MCF 10A (cell line): ENCODE measurements around the gene NUDCD3. TPM values are rescaled to one million over a fixed set of nuclear protein-coding genes. Genes with fewer than 3 reads are reported as not detected.

Experiments used
- BruUV-seq: library from RNA; stranded (reverse); fragments of 400-500 nt; replicated peaks from 2 replicates; lab custom pipeline; 2021; lab: Mats Ljungman, UMichigan
- CTCF ChIA-PET: fragments of 300-600 bp; sonication (Branson Sonifier 250); formaldehyde crosslinking; extraction: SDS; loops from one replicate; lab custom pipeline; 2021; ENCODE audit warnings: antibody characterized with exemption, inconsistent platforms; lab: Yijun Ruan, JAX
- POLR2A ChIA-PET: fragments of 300-600, 350-650 bp; sonication (Branson Sonifier 250); formaldehyde crosslinking; extraction: SDS; loops from one replicate; lab custom pipeline; 2020; ENCODE audit warnings: antibody characterized with exemption, inconsistent platforms; lab: Yijun Ruan, JAX
- DNase-seq: peaks from one replicate; pipeline ENCODE4 v3.0.0-alpha.2; 2018; ENCODE audit not compliant: unreplicated experiment
- H3K27ac Mint-ChIP-seq: one replicate; pipeline ENCODE4 v1.8.0; 2022; ENCODE audit warnings: mild to moderate bottlenecking, low read depth, mixed read lengths; ENCODE audit not compliant: unreplicated experiment
- H3K27me3 Mint-ChIP-seq: one replicate; pipeline ENCODE4 v1.8.0; 2022; ENCODE audit warnings: mixed read lengths; ENCODE audit not compliant: insufficient read depth, unreplicated experiment
- H3K36me3 Mint-ChIP-seq: one replicate; pipeline ENCODE4 v1.8.0; 2022; ENCODE audit warnings: mild to moderate bottlenecking, moderate library complexity, mixed read lengths; ENCODE audit not compliant: insufficient read depth, unreplicated experiment
- H3K4me1 Mint-ChIP-seq: one replicate; pipeline ENCODE4 v1.8.0; 2022; ENCODE audit warnings: mixed read lengths; ENCODE audit not compliant: insufficient read depth, unreplicated experiment
- H3K4me3 Mint-ChIP-seq: one replicate; pipeline ENCODE4 v1.8.0; 2022; ENCODE audit warnings: mild to moderate bottlenecking, moderate library complexity, mixed read lengths; ENCODE audit not compliant: unreplicated experiment
- H3K9me3 Mint-ChIP-seq: one replicate; pipeline ENCODE4 v1.8.0; 2022; ENCODE audit warnings: mixed read lengths; ENCODE audit not compliant: unreplicated experiment
- CTCF ChIP-seq: fragments of 200-600 bp; IDR thresholded peaks from one replicate; pipeline ENCODE4 v1.8.0; 2022; ENCODE audit warnings: antibody characterized with exemption, mild to moderate bottlenecking; ENCODE audit not compliant: unreplicated experiment
- intact Hi-C: fragments of 100-400 bp; cut with micrococcal nuclease; formaldehyde crosslinking; loops from 2 replicates; pipeline ENCODE4 v1.14.1; 2022
- total RNA-seq: library from RNA; stranded (reverse); gene quantifications from 2 replicates; pipeline ENCODE4 v1.2.3, GENCODE V29; 2022

Gene NUDCD3
- total RNA-seq, 1 experiment from 2014 or later, result 85.5 TPM

- Mint-ChIP-seq H3K4me3 (no peak overlapping the region), H3K9me3 (no peaks in the 10 kb centered on the region), H3K27ac (no peak overlapping the region), H3K36me3 (peaks cover 12% of the 10 kb centered on the region), H3K4me1 (peaks cover 9% of the 10 kb centered on the region), H3K27me3 (no peaks in the 10 kb centered on the region)
- intact Hi-C loops, result no loop called here
- CTCF ChIA-PET, result interaction anchor here (1.9 kb wide), 1 partner anchor 10 kb away, joined by 5 read pairs; no protein-coding TSS in a partner anchor
- no TSS peak for BruUV-seq
- POLR2A ChIA-PET, result no interaction called here
- peak; percentile 22 for DNase-seq
- no peak for TF ChIP-seq CTCF
Measured at GRCh38 chr7:44438816-44439215, 51.6 kb downstream of the NUDCD3 start.

- H3K27ac Mint-ChIP-seq, result no peak overlapping the region
- peaks cover 7% of the 10 kb centered on the region for H3K4me1 Mint-ChIP-seq
- no peak overlapping the region for H3K4me3 Mint-ChIP-seq
- H3K36me3 Mint-ChIP-seq, result peaks cover 7% of the 10 kb centered on the region
- TF ChIP-seq CTCF, result no peak
- no peaks in the 10 kb centered on the region for H3K27me3 Mint-ChIP-seq
- ChIA-PET CTCF (interaction anchor here (0.7 kb wide), 2 partner anchors 42 to 67 kb away, joined by 3 to 4 read pairs; no protein-coding TSS in a partner anchor), POLR2A (no interaction called here)
- no peaks in the 10 kb centered on the region for H3K9me3 Mint-ChIP-seq
- no TSS peak for BruUV-seq
- no peak for DNase-seq
- intact Hi-C loops, result no loop called here
Measured at GRCh38 chr7:44434201-44434600, 56.3 kb downstream of the NUDCD3 start.

GRCh38 chr7:44433255-44434022, 57.0 kb downstream of the NUDCD3 start:
- Mint-ChIP-seq H3K4me1 (no peaks in the 10 kb centered on the region), H3K27ac (no peak overlapping the region), H3K36me3 (peaks cover 7% of the 10 kb centered on the region), H3K9me3 (no peaks in the 10 kb centered on the region), H3K27me3 (no peaks in the 10 kb centered on the region), H3K4me3 (no peak overlapping the region)
- intact Hi-C loops, result no loop called here
- BruUV-seq, result no TSS peak
- POLR2A ChIA-PET, result no interaction called here
- CTCF ChIA-PET, result no interaction called here
- no peak for DNase-seq
- TF ChIP-seq CTCF, result no peak

GRCh38 chr7:44432381-44432977, 58.0 kb downstream of the NUDCD3 start:
- Mint-ChIP-seq H3K9me3 (no peaks in the 10 kb centered on the region), H3K4me1 (no peaks in the 10 kb centered on the region), H3K27ac (no peak overlapping the region), H3K4me3 (no peak overlapping the region), H3K36me3 (peaks cover 9% of the 10 kb centered on the region), H3K27me3 (no peaks in the 10 kb centered on the region)
- intact Hi-C loops, result no loop called here
- POLR2A ChIA-PET, result no interaction called here
- CTCF ChIA-PET, result interaction anchor here (0.6 kb wide), 2 partner anchors 228 to 414 kb away, joined by 3 to 5 read pairs; no protein-coding TSS in a partner anchor
- TF ChIP-seq CTCF, result no peak
- BruUV-seq, result no TSS peak
- DNase-seq, result no peak
